HG03520 (cell line): Measurements from ENCODE around the gene PIK3AP1.

Source experiments
- ATAC-seq: cut with Tn5 transposase; IDR thresholded peaks from one replicate; pipeline ENCODE4 v1.9.1; 2021; ENCODE audit warnings: mild to moderate bottlenecking, moderate library complexity; ENCODE audit not compliant: unreplicated experiment

PIK3AP1 gene

GRCh38 chr10:96646751-96647166, 73.6 kb downstream of the PIK3AP1 start:
- no peak for ATAC-seq

- ATAC-seq: no peak
These were observed 74.0 kb downstream of the PIK3AP1 start for GRCh38 chr10:96646301-96646700.

GRCh38 chr10:96645191-96645721, 75.1 kb downstream of the PIK3AP1 start:
- ATAC-seq: no peak

GRCh38 chr10:96643920-96644319, 76.4 kb downstream of the PIK3AP1 start:
- ATAC-seq: no peak

- no peak for ATAC-seq
These were observed 77.3 kb downstream of the PIK3AP1 start for GRCh38 chr10:96642973-96643372.

- ATAC-seq: no peak
These were observed 77.8 kb downstream of the PIK3AP1 start for GRCh38 chr10:96642530-96642929.

GRCh38 chr10:96641396-96642295, 78.7 kb downstream of the PIK3AP1 start:
- no peak for ATAC-seq

GRCh38 chr10:96639899-96640298, 80.4 kb downstream of the PIK3AP1 start:
- no peak for ATAC-seq

GRCh38 chr10:96638696-96639095, 81.6 kb downstream of the PIK3AP1 start:
- no peak for ATAC-seq

- no peak for ATAC-seq
These were observed 82.2 kb downstream of the PIK3AP1 start for GRCh38 chr10:96638120-96638519.

- ATAC-seq: no peak
These were observed 82.6 kb downstream of the PIK3AP1 start for GRCh38 chr10:96637709-96638108.

GRCh38 chr10:96636551-96636950, 83.8 kb downstream of the PIK3AP1 start:
- no peak for ATAC-seq

- ATAC-seq: no peak
These were observed 87.2 kb downstream of the PIK3AP1 start for GRCh38 chr10:96632974-96633710.

- no peak for ATAC-seq
These were observed 93.0 kb downstream of the PIK3AP1 start for GRCh38 chr10:96627292-96627691.

GRCh38 chr10:96626795-96627194, 93.5 kb downstream of the PIK3AP1 start:
- ATAC-seq: no peak

GRCh38 chr10:96625173-96625572, 95.1 kb downstream of the PIK3AP1 start:
- ATAC-seq: no peak

GRCh38 chr10:96622013-96622787, 98.1 kb downstream of the PIK3AP1 start:
- no peak for ATAC-seq

GRCh38 chr10:96619796-96620773, 100.2 kb downstream of the PIK3AP1 start:
- no peak for ATAC-seq

- no peak for ATAC-seq
These were observed 101.2 kb downstream of the PIK3AP1 start for GRCh38 chr10:96619120-96619519.

- no peak for ATAC-seq
These were observed 101.7 kb downstream of the PIK3AP1 start for GRCh38 chr10:96618653-96619052.
